HL-60/S4 treated with retinoic acid at 250 ng/mL for 4 days and 3 days (cell line): ENCODE results near the gene EEA1.

Experiments
- in situ Hi-C: fragments of 300-500 bp; cut with MboI; formaldehyde crosslinking; loops from 2 replicates; pipeline ENCODE4 v1.7.0; 2022; ENCODE audit warnings: low sequenced_read_pairs

EEA1 gene

GRCh38 chr12:92721130-92721529, 208.0 kb downstream of the EEA1 start:
- in situ Hi-C loops: no loop called here
